ENCODE results near the gene QPCTL. TPM values are rescaled to one million over a fixed set of nuclear protein-coding genes. Genes with fewer than 3 reads are reported as not detected.
"Not testable (repeated sequence)": the region's sequence is repeated elsewhere in the genome, so short reads cannot be mapped to it uniquely, and the experiment has no call there.

The QPCTL gene
- total RNA-seq, 2 experiments from 2014 or later: 16.4 to 16.7 TPM

DNA sequence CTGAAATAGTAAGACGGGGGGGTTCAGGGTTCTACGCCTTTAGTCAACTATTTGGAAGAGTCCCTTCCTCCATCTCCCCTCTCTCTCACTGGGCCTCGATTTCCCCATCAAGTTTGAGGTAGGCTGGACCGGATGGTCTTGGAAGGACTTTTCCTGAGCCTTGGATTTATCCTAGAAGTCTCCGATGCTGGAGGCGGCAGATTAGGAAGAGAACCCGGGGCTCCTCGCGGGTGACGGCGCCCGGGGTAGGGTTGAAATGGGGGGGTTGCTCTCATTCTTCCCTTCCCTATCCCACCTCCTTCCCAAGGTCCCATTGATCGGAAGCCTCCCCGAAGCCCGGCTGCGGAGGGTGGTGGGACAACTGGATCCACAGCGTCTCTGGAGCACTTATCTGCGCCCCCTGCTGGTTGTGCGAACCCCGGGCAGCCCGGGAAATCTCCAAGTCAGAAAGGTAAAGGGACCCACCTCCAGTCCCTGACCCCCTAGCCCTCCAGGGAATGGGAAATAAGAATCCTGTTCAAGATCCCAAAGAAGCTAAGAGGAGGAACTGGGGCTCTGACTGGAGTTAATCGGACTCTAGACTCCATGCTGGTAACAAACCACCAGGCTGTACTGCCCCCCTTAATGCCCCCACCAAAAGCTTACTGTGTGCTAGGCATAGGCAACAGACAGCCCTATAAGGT lies 781 bp downstream of the QPCTL start:
- H3K27ac Mint-ChIP-seq: peak overlapping the region; percentile 96
- H3K9me3 Mint-ChIP-seq: no peaks in the 10 kb centered on the region
- H3K36me3 Mint-ChIP-seq: peaks cover 51% of the 10 kb centered on the region
- peaks cover 24% of the 10 kb centered on the region for H3K4me1 Mint-ChIP-seq
- H3K27me3 Mint-ChIP-seq: no peaks in the 10 kb centered on the region
- peak; percentile 73 for DNase-seq
- H3K4me3 Mint-ChIP-seq: peak overlapping the region; percentile 98

DNA sequence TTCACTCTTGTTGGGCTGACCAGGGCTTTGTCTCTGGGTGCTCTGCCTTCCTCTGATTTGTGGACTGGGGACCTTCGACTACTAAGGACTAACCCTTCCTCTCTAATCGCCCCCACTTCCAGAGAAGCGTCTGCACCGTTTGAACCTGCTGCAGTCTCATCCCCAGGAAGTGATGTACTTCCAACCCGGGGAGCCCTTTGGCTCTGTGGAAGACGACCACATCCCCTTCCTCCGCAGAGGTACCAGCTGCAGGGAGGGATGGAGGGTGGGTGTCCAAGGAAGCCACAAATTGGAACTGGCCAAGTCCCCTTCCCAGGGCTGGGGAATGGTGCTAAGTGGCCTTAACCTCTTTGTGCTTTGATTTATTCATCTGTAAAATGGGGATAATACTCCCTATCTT lies 9.2 kb downstream of the QPCTL start:
- H3K27ac Mint-ChIP-seq: no peak overlapping the region

DNA sequence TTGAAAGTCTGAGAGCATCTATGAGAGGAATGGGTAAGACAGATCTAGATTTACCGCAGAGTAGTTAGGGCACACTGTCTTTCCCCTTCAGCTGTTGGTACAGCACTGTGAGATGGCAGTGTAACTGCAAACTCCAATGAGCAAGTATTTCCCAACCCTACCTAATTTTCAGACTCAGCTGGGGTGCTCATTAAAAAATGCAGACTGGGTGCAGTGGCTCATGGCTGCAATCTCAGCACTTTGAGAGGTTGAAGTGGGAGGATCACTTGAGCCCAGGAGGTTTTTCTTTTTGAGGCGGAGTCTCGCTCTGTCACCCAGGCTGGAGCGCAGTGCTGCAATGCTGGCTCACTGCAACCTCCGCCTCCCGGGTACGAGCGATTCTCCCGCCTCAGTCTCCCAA lies 12.6 kb downstream of the QPCTL start:
- no peak overlapping the region for H3K4me3 Mint-ChIP-seq
- H3K27me3 Mint-ChIP-seq: no peaks in the 10 kb centered on the region
- H3K36me3 Mint-ChIP-seq: peaks cover 16% of the 10 kb centered on the region
- H3K27ac Mint-ChIP-seq: no peak overlapping the region
- H3K9me3 Mint-ChIP-seq: no peaks in the 10 kb centered on the region
- no peak for DNase-seq
- peaks cover 2% of the 10 kb centered on the region for H3K4me1 Mint-ChIP-seq

More for the DNA sequence above, 9.2 kb downstream of the QPCTL start:
- Mint-ChIP-seq H3K4me3 (no peak overlapping the region), H3K27me3 (no peaks in the 10 kb centered on the region), H3K9me3 (no peaks in the 10 kb centered on the region), H3K4me1 (peaks cover 8% of the 10 kb centered on the region), H3K36me3 (peaks cover 21% of the 10 kb centered on the region)
- DNase-seq: no peak

DNA sequence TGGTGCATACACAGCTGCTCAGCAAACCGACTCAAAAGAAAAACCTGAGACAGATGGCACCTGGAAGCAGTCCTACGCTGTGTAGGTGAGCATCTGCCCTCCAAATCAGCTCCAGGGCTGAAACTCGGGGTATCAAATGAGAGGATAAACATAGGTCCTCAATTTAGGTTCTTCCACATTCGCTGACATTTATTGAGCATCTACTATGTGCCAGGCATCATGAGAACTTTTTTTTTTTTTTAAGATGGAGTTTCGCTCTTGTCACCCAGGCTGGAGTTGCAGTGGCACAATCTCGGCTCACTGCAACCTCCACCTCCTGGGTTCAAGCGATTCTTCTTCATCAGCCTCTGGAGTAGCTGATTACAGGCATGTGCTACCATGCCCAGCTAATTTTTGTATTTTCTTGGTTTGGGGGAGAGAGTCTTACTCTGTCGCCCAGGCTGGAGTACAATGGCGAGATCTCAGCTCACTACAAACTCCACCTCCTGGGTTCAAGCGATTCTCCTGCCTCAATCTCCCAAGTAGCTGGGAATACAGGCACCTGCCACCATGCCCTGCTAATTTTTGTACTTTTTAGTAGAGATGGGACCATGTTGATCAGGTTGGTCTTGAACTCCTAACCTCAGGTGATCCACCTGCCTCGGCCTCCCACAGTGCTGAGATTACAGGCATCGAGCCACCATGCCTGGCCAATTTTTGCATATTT lies 13.4 kb downstream of the QPCTL start:
- H3K4me3 Mint-ChIP-seq: no peak overlapping the region
- no peak overlapping the region for H3K27ac Mint-ChIP-seq
- no peak for DNase-seq
- H3K9me3 Mint-ChIP-seq: no peaks in the 10 kb centered on the region
- H3K4me1 Mint-ChIP-seq: peaks cover 4% of the 10 kb centered on the region
- no peaks in the 10 kb centered on the region for H3K27me3 Mint-ChIP-seq
- H3K36me3 Mint-ChIP-seq: peaks cover 20% of the 10 kb centered on the region

DNA sequence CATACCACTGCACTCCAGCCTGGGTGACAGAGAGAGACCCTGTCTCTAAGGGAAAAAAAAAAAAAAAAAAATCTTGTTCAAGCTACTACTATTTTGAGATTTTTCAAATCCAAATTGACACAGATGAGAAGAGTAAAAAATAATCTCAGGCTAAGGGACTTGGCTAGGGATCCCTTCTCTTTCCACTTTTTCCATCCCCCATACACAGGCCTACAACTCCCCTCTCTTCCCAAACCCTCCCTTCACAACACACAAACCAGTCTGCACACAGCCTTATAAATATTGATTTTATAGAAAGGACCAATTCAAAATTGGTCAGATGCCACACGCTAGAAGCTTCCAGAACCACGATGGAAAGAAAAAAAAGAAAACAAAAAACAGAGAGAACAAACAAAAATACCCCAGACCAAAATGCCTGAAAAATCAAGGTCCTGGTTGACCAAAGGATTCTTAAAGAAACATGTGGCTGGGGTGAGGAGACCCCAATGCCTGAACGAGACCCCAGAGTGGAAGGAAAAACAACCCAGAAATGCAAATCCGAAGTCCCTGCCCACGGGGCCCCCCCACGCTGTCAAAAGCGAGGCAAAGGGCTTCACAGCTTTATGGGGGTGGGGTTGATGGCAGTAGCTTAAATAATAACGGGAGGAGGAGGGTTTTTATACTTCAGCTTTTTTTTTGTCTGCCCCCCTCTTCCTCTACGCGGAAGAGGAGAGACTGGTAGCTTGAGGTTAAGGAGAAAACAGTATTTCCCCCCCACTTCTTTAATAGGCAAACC lies 18.1 kb downstream of the QPCTL start:
- Mint-ChIP-seq H3K9me3 (no peaks in the 10 kb centered on the region), H3K27ac (peak overlapping the region; percentile 13), H3K27me3 (no peaks in the 10 kb centered on the region), H3K36me3 (peaks cover 8% of the 10 kb centered on the region), H3K4me1 (peaks cover 14% of the 10 kb centered on the region), H3K4me3 (no peak overlapping the region)
- no peak for DNase-seq

DNA sequence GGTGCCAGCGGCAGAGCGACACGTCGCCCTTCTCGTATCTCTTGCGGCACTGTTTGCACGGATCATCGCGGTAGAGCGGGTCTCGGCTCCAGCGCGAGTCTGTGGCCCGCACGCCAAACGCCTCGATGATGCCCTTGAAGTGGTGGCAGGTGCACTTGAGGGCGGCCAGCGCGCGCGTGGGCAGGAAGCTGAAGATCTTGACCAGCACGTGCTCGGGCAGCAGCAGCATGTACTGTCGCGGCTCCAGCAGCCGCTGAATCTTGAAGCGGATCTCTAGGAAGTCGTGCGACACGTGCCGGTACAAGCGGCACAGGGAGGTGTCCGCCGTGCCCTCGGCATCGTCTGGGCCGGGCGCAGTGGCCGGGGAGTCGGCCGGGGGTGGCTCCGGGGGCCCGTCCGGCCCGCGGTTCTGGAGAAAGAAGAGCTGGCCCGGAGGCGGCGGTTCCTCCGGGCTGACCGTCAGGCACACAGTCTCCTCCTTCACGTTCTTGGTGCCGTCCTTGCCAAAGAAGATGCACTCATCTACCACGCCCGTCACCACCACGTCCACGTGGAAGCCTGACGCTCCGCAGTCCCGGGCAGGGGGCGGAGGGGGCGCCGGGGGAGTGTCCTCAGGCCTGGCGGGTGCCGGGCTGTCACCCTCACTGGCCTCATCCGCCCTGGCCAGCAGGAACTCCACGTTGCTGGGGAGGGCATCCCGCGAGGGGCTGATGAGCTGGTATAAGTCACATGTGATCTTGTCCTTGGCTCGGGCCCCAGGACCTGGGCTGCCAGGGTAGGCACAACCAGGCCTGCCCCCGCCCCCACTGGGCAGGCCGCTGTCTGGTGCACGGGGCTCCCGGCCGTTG lies 19.6 kb downstream of the QPCTL start:
- no peaks in the 10 kb centered on the region for H3K27me3 Mint-ChIP-seq
- peaks cover 8% of the 10 kb centered on the region for H3K36me3 Mint-ChIP-seq
- H3K4me3 Mint-ChIP-seq: no peak overlapping the region
- DNase-seq: no peak
- no peak overlapping the region for H3K27ac Mint-ChIP-seq
- no peaks in the 10 kb centered on the region for H3K9me3 Mint-ChIP-seq
- H3K4me1 Mint-ChIP-seq: peaks cover 22% of the 10 kb centered on the region

DNA sequence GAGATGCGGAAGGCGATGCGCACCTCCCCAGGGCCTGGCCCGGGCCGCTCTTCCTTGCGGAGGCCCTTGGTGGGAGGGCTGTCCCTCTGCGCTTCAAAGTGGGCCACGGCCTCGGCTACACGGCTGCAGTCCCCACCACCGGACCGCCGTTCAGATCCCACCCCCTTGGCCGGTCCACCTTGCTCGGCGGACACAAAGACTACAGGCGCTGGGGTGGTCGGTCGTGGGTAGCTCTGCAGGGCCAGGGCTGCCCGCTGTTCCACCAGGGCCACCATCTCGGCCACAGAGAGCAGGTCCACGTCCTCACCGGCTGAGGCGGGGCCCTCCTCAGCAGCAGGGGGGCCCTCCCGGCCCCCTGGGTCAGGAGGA lies 20.2 kb downstream of the QPCTL start:
- no peak overlapping the region for H3K27ac Mint-ChIP-seq
- H3K27me3 Mint-ChIP-seq: no peaks in the 10 kb centered on the region
- H3K9me3 Mint-ChIP-seq: no peaks in the 10 kb centered on the region
- no peak for DNase-seq
- peaks cover 8% of the 10 kb centered on the region for H3K36me3 Mint-ChIP-seq
- H3K4me3 Mint-ChIP-seq: no peak overlapping the region
- peaks cover 24% of the 10 kb centered on the region for H3K4me1 Mint-ChIP-seq

DNA sequence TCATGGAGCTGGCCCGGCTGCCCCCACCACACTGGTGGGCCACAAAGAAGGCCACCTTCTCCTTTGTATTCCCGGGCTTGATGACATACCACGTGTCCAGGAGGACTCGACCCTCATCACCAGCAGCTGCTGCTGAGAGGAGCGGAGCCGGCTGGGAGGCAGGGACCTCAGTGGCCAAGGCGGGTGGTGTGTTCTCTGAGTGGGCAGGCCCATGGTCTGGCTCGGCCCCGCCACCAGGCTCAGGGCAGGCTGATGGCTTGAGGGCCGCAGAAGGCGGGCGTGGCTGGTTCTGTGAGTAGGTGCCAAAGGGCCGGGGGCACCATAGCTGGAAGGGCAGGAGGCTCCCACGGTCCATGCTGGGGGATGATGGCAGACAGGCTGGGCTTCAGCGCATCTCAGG lies 20.7 kb downstream of the QPCTL start:
- Mint-ChIP-seq H3K9me3 (no peaks in the 10 kb centered on the region), H3K4me1 (peaks cover 27% of the 10 kb centered on the region), H3K27ac (no peak overlapping the region), H3K27me3 (no peaks in the 10 kb centered on the region), H3K36me3 (peaks cover 8% of the 10 kb centered on the region), H3K4me3 (no peak overlapping the region)
- no peak for DNase-seq

DNA sequence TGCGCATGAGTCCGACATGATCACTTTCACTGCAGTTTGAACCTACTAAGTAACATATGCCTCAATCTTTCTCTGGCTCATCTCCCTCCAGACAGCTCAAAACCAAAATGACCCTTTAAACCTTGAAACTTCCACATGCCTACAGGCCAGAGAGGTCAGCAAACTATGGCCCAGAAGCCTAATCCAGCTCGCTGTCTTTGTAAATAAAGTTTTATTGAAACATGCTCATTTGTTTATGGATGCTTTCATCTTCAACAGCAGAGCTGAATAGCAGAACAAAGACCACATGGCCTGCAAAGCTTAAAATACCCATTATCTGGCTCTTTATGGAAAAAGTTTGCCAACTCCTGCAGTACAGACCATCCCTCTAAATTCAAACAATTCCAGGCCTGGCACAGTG lies 22.7 kb downstream of the QPCTL start:
- Mint-ChIP-seq H3K4me1 (peaks cover 35% of the 10 kb centered on the region), H3K4me3 (no peak overlapping the region), H3K27me3 (no peaks in the 10 kb centered on the region), H3K27ac (no peak overlapping the region), H3K9me3 (no peaks in the 10 kb centered on the region), H3K36me3 (peaks cover 14% of the 10 kb centered on the region)
- no peak for DNase-seq

DNA sequence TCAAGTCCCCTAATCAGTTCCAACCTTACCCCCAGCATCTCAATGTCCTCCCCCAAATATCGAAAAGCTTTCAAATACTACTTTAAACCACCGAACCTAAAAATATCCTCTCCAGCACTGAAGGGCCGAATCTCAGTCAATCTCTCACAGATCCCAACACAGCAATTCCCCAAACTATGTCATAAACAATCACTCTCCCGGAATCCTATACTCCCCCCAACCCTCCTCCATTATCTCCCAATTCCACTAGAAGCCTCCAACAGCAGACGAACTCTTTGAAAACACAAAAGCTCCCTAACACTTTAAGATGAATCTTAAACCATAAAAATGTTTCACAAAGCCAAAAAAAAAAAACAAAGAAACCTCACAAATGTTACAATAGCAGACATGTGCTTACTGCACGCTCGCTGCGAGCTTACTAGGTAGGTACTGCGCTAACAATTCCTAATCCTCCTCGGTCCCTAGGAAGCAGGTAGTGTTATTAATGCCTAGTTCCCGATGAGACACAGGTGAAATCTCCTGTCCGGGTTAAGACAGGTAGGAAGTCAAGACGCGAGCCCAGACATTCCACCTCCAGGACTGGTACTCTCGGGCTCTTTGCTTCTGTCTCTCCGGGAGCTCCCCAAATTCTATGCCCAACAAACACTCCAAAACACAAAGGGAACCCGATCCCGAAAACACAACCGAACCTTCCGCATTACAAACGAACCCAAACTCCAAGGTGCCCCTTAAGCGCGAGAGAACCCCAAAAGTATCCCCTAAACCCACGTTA lies 24.1 kb downstream of the QPCTL start:
- Mint-ChIP-seq H3K4me1 (peaks cover 34% of the 10 kb centered on the region), H3K27ac (peak overlapping the region; percentile 95), H3K27me3 (no peaks in the 10 kb centered on the region), H3K36me3 (peaks cover 18% of the 10 kb centered on the region), H3K4me3 (peak overlapping the region; percentile 91), H3K9me3 (no peaks in the 10 kb centered on the region)
- DNase-seq: no peak

DNA sequence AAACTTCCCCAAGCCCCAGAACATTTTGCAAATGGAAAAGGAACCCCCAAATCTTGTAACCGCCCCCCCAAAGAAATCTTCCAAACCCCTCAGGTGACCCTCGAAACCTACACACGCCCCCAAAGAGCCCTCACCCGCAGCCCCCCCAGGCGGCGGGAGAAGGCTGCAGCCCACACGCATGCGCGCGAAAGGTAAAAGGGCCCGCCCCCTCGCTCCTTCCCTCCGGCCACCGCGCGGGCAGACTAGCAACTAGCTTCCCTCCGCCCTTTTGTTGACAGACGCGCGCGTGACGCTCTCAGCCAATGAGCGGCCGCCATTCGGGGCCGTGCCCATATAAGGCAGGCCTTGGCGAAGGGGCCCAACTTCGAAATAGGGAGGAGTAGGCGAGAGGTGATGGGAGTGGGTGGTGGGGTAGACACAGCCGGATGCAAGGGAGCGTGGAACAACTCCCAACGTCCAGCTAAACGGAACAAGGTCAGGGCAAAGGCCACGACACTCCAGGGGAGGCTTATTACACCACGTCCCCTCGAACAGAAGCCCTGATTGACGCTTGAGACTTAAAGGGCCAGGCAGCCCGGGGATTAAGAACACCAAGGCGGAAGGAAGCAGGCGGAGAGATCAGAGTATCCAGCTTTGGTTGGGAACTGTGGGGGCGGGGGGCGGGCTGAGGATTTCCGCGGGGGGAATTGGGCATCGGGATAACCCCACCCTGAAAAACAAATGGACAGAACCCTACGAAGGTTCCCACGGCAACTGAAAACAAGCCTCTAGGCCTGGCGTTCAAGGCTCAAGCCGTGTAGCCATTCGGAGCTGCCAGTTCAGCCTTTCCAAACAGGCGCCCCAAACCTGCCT lies 24.9 kb downstream of the QPCTL start:
- H3K36me3 Mint-ChIP-seq: peaks cover 22% of the 10 kb centered on the region

DNA sequence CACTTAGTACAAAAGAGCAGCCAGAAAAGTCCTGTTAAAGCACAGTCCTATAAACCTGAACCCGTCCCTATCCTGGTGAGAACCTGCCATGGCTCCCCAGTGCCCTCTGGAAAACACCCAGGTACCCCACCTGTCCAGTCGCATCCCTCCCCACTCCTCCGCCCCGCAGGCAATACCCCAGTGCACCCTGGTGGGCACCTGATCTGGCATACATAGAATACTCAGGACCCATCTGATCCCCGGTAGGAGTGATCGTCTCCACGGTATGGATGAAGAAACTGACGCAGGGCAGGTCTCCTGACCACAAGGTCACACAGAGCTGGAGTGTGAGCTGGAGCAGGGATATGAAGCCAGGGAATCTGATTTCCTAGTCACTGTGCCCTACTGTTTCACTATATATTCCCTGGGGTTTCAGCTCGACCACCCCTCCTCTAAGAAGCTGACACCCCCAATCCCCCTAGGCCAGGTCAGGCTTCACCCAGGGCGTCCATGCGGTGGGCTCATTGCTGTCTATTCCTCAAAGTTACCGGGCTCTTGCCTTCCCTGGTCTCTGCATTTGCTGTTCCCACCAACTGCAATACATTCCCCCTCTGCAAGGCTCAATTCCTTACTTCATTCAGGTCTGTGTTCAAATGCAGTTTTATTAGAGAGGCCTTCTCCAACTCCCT lies 25.7 kb downstream of the QPCTL start:
- H3K27ac Mint-ChIP-seq: peak overlapping the region; percentile 95
- H3K9me3 Mint-ChIP-seq: no peaks in the 10 kb centered on the region
- no peak for DNase-seq
- no peaks in the 10 kb centered on the region for H3K27me3 Mint-ChIP-seq
- H3K4me3 Mint-ChIP-seq: peak overlapping the region; percentile 91
- peaks cover 36% of the 10 kb centered on the region for H3K4me1 Mint-ChIP-seq
- H3K36me3 Mint-ChIP-seq: peaks cover 23% of the 10 kb centered on the region

More for the DNA sequence above, 24.9 kb downstream of the QPCTL start:
- no peaks in the 10 kb centered on the region for H3K9me3 Mint-ChIP-seq
- no peaks in the 10 kb centered on the region for H3K27me3 Mint-ChIP-seq
- peak; percentile 99 for DNase-seq
- H3K4me1 Mint-ChIP-seq: peaks cover 34% of the 10 kb centered on the region
- peak overlapping the region; percentile 95 for H3K27ac Mint-ChIP-seq
- H3K4me3 Mint-ChIP-seq: peak overlapping the region; percentile 91

DNA sequence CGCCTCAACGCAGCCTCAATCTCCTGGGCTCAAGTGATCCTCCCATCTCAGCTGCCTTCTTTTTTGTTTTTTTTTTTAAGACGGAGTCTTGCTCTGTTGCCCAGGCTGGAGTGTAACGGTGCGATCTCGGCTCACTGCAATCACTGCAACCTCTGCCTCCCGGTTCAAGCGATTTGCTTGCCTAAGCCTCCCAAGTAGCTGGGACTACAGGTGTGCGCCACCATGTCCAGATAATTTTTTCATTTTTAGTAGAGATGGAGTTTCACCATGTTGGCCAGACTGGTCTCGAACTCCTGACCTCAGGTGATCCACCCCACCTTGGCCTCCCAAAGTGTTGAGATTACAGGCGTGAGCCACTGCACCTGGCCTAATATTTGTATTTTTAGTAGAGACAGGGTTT lies 27.6 kb downstream of the QPCTL start:
- H3K36me3 Mint-ChIP-seq: peaks cover 29% of the 10 kb centered on the region
- not testable (repeated sequence) for H3K9me3 Mint-ChIP-seq, DNase-seq, H3K27ac Mint-ChIP-seq, H3K27me3 Mint-ChIP-seq, H3K4me3 Mint-ChIP-seq
- peaks cover 34% of the 10 kb centered on the region for H3K4me1 Mint-ChIP-seq

All from activated naive CD8-positive, alpha-beta T cell treated with anti-CD3 and anti-CD28 coated beads for 36 hours (primary cell).